Brain microvascular endothelial cell (primary cell): ENCODE results near the gene ZNF514.

Source experiments
- DNase-seq: peaks from one replicate; pipeline ENCODE4 v3.0.0-alpha.2; 2020
- H3K27ac ChIP-seq: fragments of 250-450 bp; sonication (Bioruptor Pico); 2 replicates; pipeline ENCODE4 v1.5.1; 2020; ENCODE audit warnings: mild to moderate bottlenecking, moderate library complexity
- H3K27me3 ChIP-seq: fragments of 250-450 bp; sonication (Bioruptor Pico); replicated peaks from 2 replicates; pipeline ENCODE4 v1.5.1; 2020; ENCODE audit warnings: mild to moderate bottlenecking
- H3K36me3 ChIP-seq: fragments of 250-450 bp; sonication (Bioruptor Pico); replicated peaks from 2 replicates; pipeline ENCODE4 v1.5.1; 2020; ENCODE audit warnings: mild to moderate bottlenecking
- H3K4me3 ChIP-seq: 2 replicates; pipeline ENCODE4 v1.5.1; 2011; ENCODE audit warnings: low read depth, mild to moderate bottlenecking, control low read depth, low read length, moderate library complexity
- in situ Hi-C: cut with HindIII; loops from 2 replicates; pipeline ENCODE4 v1.10.0; 2017; ENCODE audit warnings: low sequenced_read_pairs, low pct_ligation_motif_present
- TF ChIP-seq, protein P1 (sequence below): IDR thresholded peaks from 2 replicates; pipeline ENCODE4 v1.5.1; 2011; ENCODE audit warnings: low read depth, mild to moderate bottlenecking, moderate library complexity, low read length, control low read depth, inconsistent platforms; ENCODE audit errors: missing control alignments

ZNF514 gene

DNA sequence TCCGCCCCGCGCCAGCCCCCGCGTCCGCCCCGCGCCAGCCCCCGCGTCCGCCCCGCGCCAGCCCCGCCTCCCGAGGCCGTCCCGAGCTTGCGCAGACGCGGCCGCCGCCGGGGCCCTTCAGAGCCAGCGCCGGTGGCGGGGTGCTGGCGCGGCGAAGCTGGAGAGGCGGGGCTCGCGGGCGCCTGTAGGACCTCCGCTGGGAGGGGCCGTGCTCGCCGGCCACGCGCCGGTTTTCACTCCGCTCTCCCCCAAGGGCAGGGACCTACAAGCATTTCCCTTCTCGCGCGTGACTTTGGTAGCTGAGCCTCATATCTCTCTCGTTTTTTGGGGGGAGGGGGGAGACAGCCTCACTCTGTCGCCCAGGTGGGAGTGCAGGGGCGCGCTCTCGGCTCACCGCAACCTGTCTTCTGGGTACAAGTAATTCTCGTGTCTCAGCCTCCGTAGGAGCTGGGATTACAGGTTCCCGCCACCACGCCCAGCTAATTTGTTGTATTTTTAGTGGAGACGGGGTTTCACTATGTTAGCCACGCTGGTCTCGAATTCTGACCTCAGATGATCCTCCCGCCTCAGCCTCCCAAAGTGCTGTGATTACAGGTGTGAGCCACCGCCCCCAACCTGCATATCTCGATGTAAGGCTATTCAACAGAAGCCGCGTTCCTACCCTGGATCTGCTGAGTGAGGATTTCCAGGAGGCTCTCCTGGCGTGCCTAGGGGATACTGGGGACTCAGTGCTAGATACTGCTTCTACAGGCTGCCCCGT, at the start of gene ZNF514:
ZNF514 (minus strand) TSS at position 159 of the 760 bp plus-strand sequence. CDS start 6,595 bp downstream, outside the sequence.
- H3K36me3 ChIP-seq = peaks cover 5% of the 10 kb centered on the region
- peak; percentile 30 for DNase-seq
- H3K4me3 ChIP-seq = peak within 1 kb of the TSS; percentile 74
- TF ChIP-seq, protein P1, sequence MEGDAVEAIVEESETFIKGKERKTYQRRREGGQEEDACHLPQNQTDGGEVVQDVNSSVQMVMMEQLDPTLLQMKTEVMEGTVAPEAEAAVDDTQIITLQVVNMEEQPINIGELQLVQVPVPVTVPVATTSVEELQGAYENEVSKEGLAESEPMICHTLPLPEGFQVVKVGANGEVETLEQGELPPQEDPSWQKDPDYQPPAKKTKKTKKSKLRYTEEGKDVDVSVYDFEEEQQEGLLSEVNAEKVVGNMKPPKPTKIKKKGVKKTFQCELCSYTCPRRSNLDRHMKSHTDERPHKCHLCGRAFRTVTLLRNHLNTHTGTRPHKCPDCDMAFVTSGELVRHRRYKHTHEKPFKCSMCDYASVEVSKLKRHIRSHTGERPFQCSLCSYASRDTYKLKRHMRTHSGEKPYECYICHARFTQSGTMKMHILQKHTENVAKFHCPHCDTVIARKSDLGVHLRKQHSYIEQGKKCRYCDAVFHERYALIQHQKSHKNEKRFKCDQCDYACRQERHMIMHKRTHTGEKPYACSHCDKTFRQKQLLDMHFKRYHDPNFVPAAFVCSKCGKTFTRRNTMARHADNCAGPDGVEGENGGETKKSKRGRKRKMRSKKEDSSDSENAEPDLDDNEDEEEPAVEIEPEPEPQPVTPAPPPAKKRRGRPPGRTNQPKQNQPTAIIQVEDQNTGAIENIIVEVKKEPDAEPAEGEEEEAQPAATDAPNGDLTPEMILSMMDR = no peak
- no peaks in the 10 kb centered on the region for H3K27me3 ChIP-seq
- in situ Hi-C loops = no loop called here
- H3K27ac ChIP-seq = peak within 1 kb of the TSS; percentile 33

DNA sequence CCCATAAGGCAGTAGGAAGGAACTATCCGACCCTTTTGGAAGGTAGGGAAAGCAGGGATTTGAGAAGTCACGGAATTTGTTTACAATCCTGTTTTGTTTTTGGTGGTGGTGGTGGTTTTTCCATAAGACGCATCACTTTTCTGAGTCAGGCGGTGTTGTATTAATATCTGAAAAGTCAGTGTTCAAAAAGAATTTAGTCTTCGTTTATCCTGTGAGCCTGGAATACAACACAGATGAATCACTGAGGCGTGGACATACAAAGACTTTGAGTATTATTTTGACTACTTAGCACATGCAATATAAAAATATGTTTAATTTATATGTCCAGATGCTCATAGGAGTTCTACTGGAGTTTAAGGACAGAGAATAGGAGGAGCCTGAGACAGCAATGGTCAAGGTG, 48.5 kb upstream of the ZNF514 start:
- in situ Hi-C loops = no loop called here
- DNase-seq = peak; percentile 4
- Histone ChIP-seq H3K4me3 (peak overlapping the region; percentile 80), H3K27me3 (no peaks in the 10 kb centered on the region), H3K36me3 (peaks cover 13% of the 10 kb centered on the region), H3K27ac (peak overlapping the region; percentile 16)
- TF ChIP-seq, protein P1 = no peak

- in situ Hi-C loops = no loop called here
- Histone ChIP-seq H3K27me3 (no peaks in the 10 kb centered on the region), H3K27ac (peak within 1 kb of the TSS; percentile 16), H3K4me3 (peak within 1 kb of the TSS; percentile 80), H3K36me3 (peaks cover 7% of the 10 kb centered on the region)
- TF ChIP-seq, protein P1 = peak; percentile 45
- peak; percentile 86 for DNase-seq
Measured at GRCh38 chr2:95207111-95207961, 47.7 kb upstream of the ZNF514 start, which contains the start of gene ZNF892. ZNF892 (plus strand) TSS chr2:95207521; CDS start chr2:95207816, 295 bp downstream.

DNA sequence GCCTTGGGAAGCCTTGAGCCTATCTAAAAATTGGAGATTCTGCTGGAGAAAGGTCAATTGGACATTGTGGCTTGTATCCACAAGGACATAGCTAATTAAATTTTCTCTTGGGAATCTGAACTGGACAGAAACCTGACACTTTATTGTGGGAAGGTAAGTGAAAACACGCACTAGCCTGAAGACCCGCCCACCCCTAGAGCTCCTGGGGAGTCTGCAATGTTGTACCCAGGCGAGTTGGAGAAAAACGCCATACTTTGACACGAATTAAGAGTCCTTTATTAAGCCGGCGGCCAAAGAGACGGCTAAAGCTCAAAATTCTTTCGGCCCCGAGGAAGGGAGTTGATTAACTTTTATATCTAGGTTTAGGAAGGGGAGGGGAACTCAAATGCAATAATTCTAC, 46.4 kb upstream of the ZNF514 start:
- Histone ChIP-seq H3K36me3 (no peaks in the 10 kb centered on the region), H3K4me3 (no peak overlapping the region), H3K27me3 (no peaks in the 10 kb centered on the region), H3K27ac (no peak overlapping the region)
- DNase-seq = no peak
- TF ChIP-seq, protein P1 = no peak
- in situ Hi-C loops = no loop called here

- TF ChIP-seq, protein P1 = no peak
- Histone ChIP-seq H3K4me3 (no peak overlapping the region), H3K27ac (no peak overlapping the region), H3K36me3 (no peaks in the 10 kb centered on the region), H3K27me3 (no peaks in the 10 kb centered on the region)
- DNase-seq = no peak
- in situ Hi-C loops = no loop called here
Measured at GRCh38 chr2:95204396-95204795, 44.7 kb upstream of the ZNF514 start.
